PC-9 (cell line): ENCODE results near the gene PRDM16. TPM values are rescaled to one million over a fixed set of nuclear protein-coding genes. Genes with fewer than 3 reads are reported as not detected.

Experiments used
- BruUV-seq: library from RNA; stranded (reverse); fragments of 400-500 nt; replicated peaks from 2 replicates; lab custom pipeline; 2021; lab: Mats Ljungman, UMichigan
- CTCF ChIA-PET: fragments of 300-600 bp; sonication (Branson Sonifier 250); formaldehyde crosslinking; loops from one replicate; lab custom pipeline; 2022; ENCODE audit warnings: antibody characterized with exemption; lab: Charles Lee
- POLR2A ChIA-PET: fragments of 300-600 bp; sonication (Branson Sonifier 250); formaldehyde crosslinking; loops from one replicate; lab custom pipeline; 2022; ENCODE audit warnings: antibody characterized with exemption; ENCODE audit not compliant: unreplicated experiment; lab: Charles Lee
- DNase-seq, 2 experiments: peaks; one replicate each; pipeline versions ENCODE4 v3.0.0 to v3.0.0-alpha.2; 2015 to 2022; ENCODE audit warnings: mixed read lengths in 1 of 2
- H2AFZ ChIP-seq: fragments of 200-600 bp; sonication (generic); 2 replicates; pipeline ENCODE4 v1.8.1; 2017; ENCODE audit warnings: antibody characterized with exemption
- H3F3A ChIP-seq: fragments of 200-600 bp; sonication (generic); 2 replicates; pipeline ENCODE4 v1.8.1; 2017; ENCODE audit warnings: antibody characterized with exemption, mild to moderate bottlenecking, low read depth; ENCODE audit not compliant: insufficient read depth
- H3K27ac ChIP-seq: fragments of 200-600 bp; sonication (generic); 2 replicates; pipeline ENCODE4 v1.6.1; 2016; ENCODE audit warnings: mixed run types
- H3K27me3 ChIP-seq: fragments of 200-600 bp; sonication (generic); 2 replicates; pipeline ENCODE4 v1.6.1; 2016; ENCODE audit warnings: low read depth, mixed run types; ENCODE audit not compliant: insufficient read depth
- H3K36me3 ChIP-seq: fragments of 200-600 bp; sonication (generic); 2 replicates; pipeline ENCODE4 v1.6.1; 2016; ENCODE audit warnings: low read depth, mixed run types
- H3K4me1 ChIP-seq: fragments of 200-600 bp; sonication (generic); replicated peaks from 2 replicates; pipeline ENCODE4 v1.6.1; 2016; ENCODE audit warnings: mixed run types; ENCODE audit not compliant: insufficient read depth
- H3K4me2 ChIP-seq: fragments of 200-600 bp; sonication (generic); 2 replicates; pipeline ENCODE4 v1.6.1; 2017; ENCODE audit warnings: mixed run types
- H3K4me3 ChIP-seq: fragments of 200-600 bp; sonication (generic); 2 replicates; pipeline ENCODE4 v1.6.1; 2016; ENCODE audit warnings: mixed run types
- H3K79me2 ChIP-seq: fragments of 200-600 bp; sonication (generic); 2 replicates; pipeline ENCODE4 v1.6.1; 2017; ENCODE audit warnings: low read depth, mixed run types
- H3K9me2 ChIP-seq: fragments of 200-600 bp; sonication (generic); 2 replicates; pipeline ENCODE4 v1.8.1; 2017; ENCODE audit warnings: mild to moderate bottlenecking; ENCODE audit not compliant: insufficient read depth
- H3K9me3 ChIP-seq: fragments of 200-600 bp; sonication (generic); 2 replicates; pipeline ENCODE4 v1.8.1; 2016; ENCODE audit warnings: low read depth; ENCODE audit not compliant: insufficient read depth
- H4K20me1 ChIP-seq: fragments of 200-600 bp; sonication (generic); 2 replicates; pipeline ENCODE4 v1.8.1; 2017; ENCODE audit not compliant: insufficient read depth
- EZH2 ChIP-seq: fragments of 200-600 bp; sonication (generic); IDR thresholded peaks from 2 replicates; pipeline ENCODE4 v1.8.0; 2017; ENCODE audit warnings: antibody characterized with exemption, low read depth
- intact Hi-C: fragments of 100-400 bp; cut with micrococcal nuclease; formaldehyde crosslinking; loops from one replicate; pipeline ENCODE4 v1.10.0; 2022; ENCODE audit not compliant: unreplicated experiment
- total RNA-seq: library from RNA; stranded (reverse); gene quantifications from 2 replicates; pipeline ENCODE4 v1.2.3, GENCODE V29; 2021
- TF ChIP-seq, protein P1 (sequence below): fragments of 200-600 bp; sonication (generic); conservative IDR thresholded peaks from 2 replicates; pipeline ENCODE4 v1.6.1; 2017; ENCODE audit warnings: mixed run types, antibody characterized with exemption, mild to moderate bottlenecking, moderate library complexity

PRDM16 gene
- total RNA-seq, 1 experiment from 2014 or later = not detected

DNA sequence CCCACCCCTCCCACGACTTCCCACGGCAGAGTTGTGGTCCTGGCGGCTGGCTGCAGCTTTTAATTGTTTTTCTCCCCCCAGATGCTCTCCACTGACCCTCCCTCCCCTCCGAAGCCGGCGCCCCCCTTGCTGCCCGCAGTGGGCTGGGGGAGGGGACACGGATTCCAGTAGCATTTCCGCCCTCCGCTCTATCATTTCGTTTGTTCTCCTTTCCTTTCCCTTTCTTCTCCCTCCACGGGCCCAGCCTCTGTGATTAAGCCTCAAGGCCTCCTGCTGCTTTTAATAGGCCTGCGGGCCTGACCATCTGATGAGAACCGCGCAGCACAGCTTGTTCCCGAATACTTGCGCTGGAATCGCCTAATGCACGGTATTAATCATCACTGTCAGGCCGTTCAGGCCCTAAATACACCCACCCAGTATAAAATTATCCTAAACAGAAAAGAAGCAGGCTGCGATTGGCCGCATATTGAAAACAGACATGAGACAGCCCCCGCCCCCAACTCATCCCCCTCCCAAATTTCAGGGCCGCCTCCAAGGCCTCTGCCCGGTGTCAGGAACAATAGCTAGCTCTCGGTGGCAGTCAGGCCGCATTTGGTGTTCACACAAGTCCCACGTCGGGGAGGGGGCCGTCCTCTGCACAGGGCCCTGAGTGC, 283.4 kb downstream of the PRDM16 start:
- DNase-seq = no peak
- no peak overlapping the region for H3K4me2 ChIP-seq
- H3K79me2 ChIP-seq = no peaks in the 10 kb centered on the region
- H3K9me3 ChIP-seq = no peaks in the 10 kb centered on the region
- H3K27me3 ChIP-seq = peaks cover 98% of the 10 kb centered on the region
- no peaks in the 10 kb centered on the region for H3K36me3 ChIP-seq
- intact Hi-C loops = no loop called here
- no TSS peak for BruUV-seq
- TF ChIP-seq EZH2 = no peak
- TF ChIP-seq, protein P1, sequence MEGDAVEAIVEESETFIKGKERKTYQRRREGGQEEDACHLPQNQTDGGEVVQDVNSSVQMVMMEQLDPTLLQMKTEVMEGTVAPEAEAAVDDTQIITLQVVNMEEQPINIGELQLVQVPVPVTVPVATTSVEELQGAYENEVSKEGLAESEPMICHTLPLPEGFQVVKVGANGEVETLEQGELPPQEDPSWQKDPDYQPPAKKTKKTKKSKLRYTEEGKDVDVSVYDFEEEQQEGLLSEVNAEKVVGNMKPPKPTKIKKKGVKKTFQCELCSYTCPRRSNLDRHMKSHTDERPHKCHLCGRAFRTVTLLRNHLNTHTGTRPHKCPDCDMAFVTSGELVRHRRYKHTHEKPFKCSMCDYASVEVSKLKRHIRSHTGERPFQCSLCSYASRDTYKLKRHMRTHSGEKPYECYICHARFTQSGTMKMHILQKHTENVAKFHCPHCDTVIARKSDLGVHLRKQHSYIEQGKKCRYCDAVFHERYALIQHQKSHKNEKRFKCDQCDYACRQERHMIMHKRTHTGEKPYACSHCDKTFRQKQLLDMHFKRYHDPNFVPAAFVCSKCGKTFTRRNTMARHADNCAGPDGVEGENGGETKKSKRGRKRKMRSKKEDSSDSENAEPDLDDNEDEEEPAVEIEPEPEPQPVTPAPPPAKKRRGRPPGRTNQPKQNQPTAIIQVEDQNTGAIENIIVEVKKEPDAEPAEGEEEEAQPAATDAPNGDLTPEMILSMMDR = no peak
- H3K9me2 ChIP-seq = no peaks in the 10 kb centered on the region
- CTCF ChIA-PET = no interaction called here
- no peak overlapping the region for H3K27ac ChIP-seq
- H2AFZ ChIP-seq = no peak overlapping the region
- H4K20me1 ChIP-seq = no peaks in the 10 kb centered on the region
- H3F3A ChIP-seq = no peaks in the 10 kb centered on the region
- POLR2A ChIA-PET = no interaction called here
- H3K4me3 ChIP-seq = no peak overlapping the region
- no peaks in the 10 kb centered on the region for H3K4me1 ChIP-seq

DNA sequence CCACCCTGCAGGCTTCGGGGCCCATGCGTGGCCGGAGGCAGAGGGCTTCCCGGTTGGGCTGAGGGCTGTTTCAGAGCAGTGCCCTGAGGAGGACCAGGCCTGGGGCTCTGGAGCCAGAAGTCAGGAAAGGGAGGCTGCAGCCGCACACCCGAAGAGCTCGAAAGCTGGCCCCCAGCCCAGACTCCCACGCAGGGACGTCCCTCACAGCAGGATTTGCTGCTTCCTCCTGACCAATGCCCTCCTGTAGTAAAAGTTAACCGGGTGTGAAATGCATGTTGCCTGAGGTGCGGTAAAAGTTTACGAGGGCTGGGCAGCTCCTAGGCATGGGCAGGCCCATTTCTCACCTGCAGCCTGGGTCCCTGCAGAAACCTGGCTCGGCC, 283.9 kb downstream of the PRDM16 start:
- no peaks in the 10 kb centered on the region for H3F3A ChIP-seq

DNA sequence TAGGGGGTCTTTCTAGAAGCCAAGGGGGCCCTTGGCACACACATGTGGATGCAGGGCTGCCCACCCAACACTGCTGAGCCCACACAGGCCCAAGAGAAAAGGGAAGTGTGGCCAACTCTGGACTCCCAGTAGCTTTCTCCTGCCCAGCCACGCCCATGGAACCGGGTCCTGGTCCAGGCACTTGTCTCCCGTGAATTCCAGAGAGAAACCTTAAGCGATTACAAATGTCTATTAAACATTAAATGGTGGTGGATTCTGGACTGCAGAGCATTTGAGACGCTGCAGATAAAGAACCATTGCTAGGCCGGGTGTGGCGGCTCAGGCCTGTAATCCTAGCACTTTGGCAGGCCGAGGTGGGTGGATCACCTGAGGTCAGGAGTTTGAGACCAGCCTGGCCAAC, 284.9 kb downstream of the PRDM16 start:
- Histone ChIP-seq H3K4me1 (no peaks in the 10 kb centered on the region), H4K20me1 (no peaks in the 10 kb centered on the region), H3K27me3 (peaks cover 98% of the 10 kb centered on the region), H3F3A (no peaks in the 10 kb centered on the region), H3K27ac (no peak overlapping the region), H3K9me2 (no peaks in the 10 kb centered on the region), H3K79me2 (no peaks in the 10 kb centered on the region), H3K4me2 (no peak overlapping the region), H3K36me3 (no peaks in the 10 kb centered on the region), H2AFZ (no peak overlapping the region), H3K4me3 (no peak overlapping the region), H3K9me3 (no peaks in the 10 kb centered on the region)
- TF ChIP-seq, protein P1 = no peak
- no peak for TF ChIP-seq EZH2
- DNase-seq = no peak
- no TSS peak for BruUV-seq
- intact Hi-C loops = no loop called here
- ChIA-PET POLR2A (no interaction called here), CTCF (no interaction called here)

More for the DNA sequence above, 283.9 kb downstream of the PRDM16 start:
- BruUV-seq = no TSS peak
- no peak for DNase-seq
- H2AFZ ChIP-seq = no peak overlapping the region
- H3K9me2 ChIP-seq = no peaks in the 10 kb centered on the region
- no peaks in the 10 kb centered on the region for H3K4me1 ChIP-seq
- CTCF ChIA-PET = no interaction called here
- no peak overlapping the region for H3K27ac ChIP-seq
- no peaks in the 10 kb centered on the region for H3K79me2 ChIP-seq
- no peaks in the 10 kb centered on the region for H3K9me3 ChIP-seq
- intact Hi-C loops = no loop called here
- no peaks in the 10 kb centered on the region for H4K20me1 ChIP-seq
- no peak for TF ChIP-seq EZH2
- TF ChIP-seq, protein P1 = no peak
- POLR2A ChIA-PET = no interaction called here
- no peak overlapping the region for H3K4me2 ChIP-seq
- H3K36me3 ChIP-seq = no peaks in the 10 kb centered on the region
- H3K27me3 ChIP-seq = peaks cover 98% of the 10 kb centered on the region
- H3K4me3 ChIP-seq = no peak overlapping the region
